Activated CD4-positive, alpha-beta T cell treated with anti-CD3 and anti-CD28 coated beads, Interleukin-2, amount 10 ng/mL, durations not matched to agents 7 days and 5 days (primary cell): Measurements from ENCODE around the gene GOLGA6A. TPM values are rescaled to one million over a fixed set of nuclear protein-coding genes. Genes with fewer than 3 reads are reported as not detected.
"Not testable (repeated sequence)": the region's sequence is repeated elsewhere in the genome, so short reads cannot be mapped to it uniquely, and the experiment has no call there.

Source experiments
- CTCF ChIA-PET: fragments of 350-600 bp; sonication (Branson Sonifier 250); formaldehyde crosslinking; loops from one replicate; lab custom pipeline; 2021; ENCODE audit warnings: antibody characterized with exemption; lab: Charles Lee
- POLR2A ChIA-PET: fragments of 350-600 bp; sonication (Branson Sonifier 250); formaldehyde crosslinking; loops from one replicate; lab custom pipeline; 2021; ENCODE audit warnings: antibody characterized with exemption; lab: Charles Lee
- DNase-seq: peaks from one replicate; pipeline ENCODE4 v3.0.0-alpha.2; 2020
- H3K27ac Mint-ChIP-seq: one replicate; pipeline ENCODE4 v1.8.0; 2021; ENCODE audit warnings: mild to moderate bottlenecking, moderate library complexity, mixed read lengths
- H3K27me3 Mint-ChIP-seq: one replicate; pipeline ENCODE4 v1.8.0; 2021; ENCODE audit warnings: mixed read lengths
- H3K36me3 Mint-ChIP-seq: one replicate; pipeline ENCODE4 v1.8.0; 2021; ENCODE audit warnings: low read depth, mixed read lengths
- H3K4me1 Mint-ChIP-seq: one replicate; pipeline ENCODE4 v1.8.0; 2021; ENCODE audit warnings: mixed read lengths
- H3K4me3 Mint-ChIP-seq: one replicate; pipeline ENCODE4 v1.8.0; 2021; ENCODE audit warnings: mild to moderate bottlenecking, moderate library complexity, mixed read lengths
- H3K9me3 Mint-ChIP-seq: one replicate; pipeline ENCODE4 v1.8.0; 2021; ENCODE audit warnings: mixed read lengths
- total RNA-seq, 2 experiments: library from RNA; stranded (reverse); gene quantifications; one replicate each; pipeline ENCODE4 v1.2.3, GENCODE V29; 2021

The GOLGA6A gene
- total RNA-seq, 2 experiments from 2014 or later = not detected

GRCh38 chr15:74072614-74073337 is 9.6 kb downstream of the GOLGA6A start:
- H3K4me1 Mint-ChIP-seq, H3K27ac Mint-ChIP-seq, H3K4me3 Mint-ChIP-seq, H3K36me3 Mint-ChIP-seq, CTCF ChIA-PET, H3K27me3 Mint-ChIP-seq, POLR2A ChIA-PET, H3K9me3 Mint-ChIP-seq: not testable (repeated sequence)
- peak; percentile 16 for DNase-seq

- DNase-seq, H3K36me3 Mint-ChIP-seq, H3K27ac Mint-ChIP-seq, CTCF ChIA-PET, H3K4me1 Mint-ChIP-seq, H3K4me3 Mint-ChIP-seq, POLR2A ChIA-PET, H3K9me3 Mint-ChIP-seq, H3K27me3 Mint-ChIP-seq: not testable (repeated sequence)
Measured at GRCh38 chr15:74072132-74072531, 10.2 kb downstream of the GOLGA6A start.

- H3K27ac Mint-ChIP-seq, H3K9me3 Mint-ChIP-seq, POLR2A ChIA-PET, H3K27me3 Mint-ChIP-seq, CTCF ChIA-PET, H3K4me1 Mint-ChIP-seq, H3K36me3 Mint-ChIP-seq, H3K4me3 Mint-ChIP-seq, DNase-seq: not testable (repeated sequence)
Measured at GRCh38 chr15:74071645-74072044, 10.7 kb downstream of the GOLGA6A start.

GRCh38 chr15:74065684-74066411 is 16.5 kb downstream of the GOLGA6A start:
- peak; percentile 47 for DNase-seq
- H3K9me3 Mint-ChIP-seq, H3K27ac Mint-ChIP-seq, H3K4me1 Mint-ChIP-seq, CTCF ChIA-PET, H3K4me3 Mint-ChIP-seq, H3K27me3 Mint-ChIP-seq, POLR2A ChIA-PET, H3K36me3 Mint-ChIP-seq: not testable (repeated sequence)

- CTCF ChIA-PET, H3K4me3 Mint-ChIP-seq, H3K36me3 Mint-ChIP-seq, H3K27me3 Mint-ChIP-seq, H3K27ac Mint-ChIP-seq, POLR2A ChIA-PET, H3K9me3 Mint-ChIP-seq: not testable (repeated sequence)
- peak; percentile 3 for DNase-seq
- H3K4me1 Mint-ChIP-seq = peaks cover 14% of the 10 kb centered on the region
Measured at GRCh38 chr15:74064822-74065221, 17.5 kb downstream of the GOLGA6A start.

- H3K27ac Mint-ChIP-seq, DNase-seq, H3K4me3 Mint-ChIP-seq, CTCF ChIA-PET, H3K9me3 Mint-ChIP-seq, H3K36me3 Mint-ChIP-seq, H3K27me3 Mint-ChIP-seq, POLR2A ChIA-PET: not testable (repeated sequence)
- peaks cover 20% of the 10 kb centered on the region for H3K4me1 Mint-ChIP-seq
Measured at GRCh38 chr15:74064183-74064582, 18.2 kb downstream of the GOLGA6A start.

GRCh38 chr15:74063425-74064146 is 18.8 kb downstream of the GOLGA6A start:
- H3K4me1 Mint-ChIP-seq = peaks cover 23% of the 10 kb centered on the region
- H3K4me3 Mint-ChIP-seq, H3K9me3 Mint-ChIP-seq, H3K27ac Mint-ChIP-seq, DNase-seq, H3K36me3 Mint-ChIP-seq, CTCF ChIA-PET, H3K27me3 Mint-ChIP-seq, POLR2A ChIA-PET: not testable (repeated sequence)

- Mint-ChIP-seq H3K27me3 (no peaks in the 10 kb centered on the region), H3K36me3 (no peaks in the 10 kb centered on the region), H3K4me1 (peaks cover 23% of the 10 kb centered on the region), H3K9me3 (no peaks in the 10 kb centered on the region), H3K27ac (no peak overlapping the region), H3K4me3 (no peak overlapping the region)
- POLR2A ChIA-PET = no interaction called here
- CTCF ChIA-PET = no interaction called here
- DNase-seq = peak; percentile 3
Measured at GRCh38 chr15:74062671-74063070, 19.7 kb downstream of the GOLGA6A start.

GRCh38 chr15:74062236-74062635 is 20.1 kb downstream of the GOLGA6A start:
- H3K27me3 Mint-ChIP-seq = no peaks in the 10 kb centered on the region
- POLR2A ChIA-PET = no interaction called here
- H3K4me3 Mint-ChIP-seq = no peak overlapping the region
- CTCF ChIA-PET = no interaction called here
- H3K9me3 Mint-ChIP-seq = no peaks in the 10 kb centered on the region
- peak; percentile 4 for DNase-seq
- peaks cover 23% of the 10 kb centered on the region for H3K4me1 Mint-ChIP-seq
- H3K36me3 Mint-ChIP-seq = no peaks in the 10 kb centered on the region
- H3K27ac Mint-ChIP-seq = no peak overlapping the region

- H3K4me3 Mint-ChIP-seq = no peak overlapping the region
- DNase-seq = no peak
- POLR2A ChIA-PET = no interaction called here
- H3K4me1 Mint-ChIP-seq = peaks cover 23% of the 10 kb centered on the region
- H3K27ac Mint-ChIP-seq = no peak overlapping the region
- CTCF ChIA-PET = no interaction called here
- no peaks in the 10 kb centered on the region for H3K27me3 Mint-ChIP-seq
- no peaks in the 10 kb centered on the region for H3K9me3 Mint-ChIP-seq
- H3K36me3 Mint-ChIP-seq = no peaks in the 10 kb centered on the region
Measured at GRCh38 chr15:74060251-74060650, 22.1 kb downstream of the GOLGA6A start.

- DNase-seq, H3K27me3 Mint-ChIP-seq, H3K27ac Mint-ChIP-seq, POLR2A ChIA-PET, H3K36me3 Mint-ChIP-seq, H3K9me3 Mint-ChIP-seq, H3K4me3 Mint-ChIP-seq: not testable (repeated sequence)
- CTCF ChIA-PET = interaction anchor here (1.1 to 1.5 kb wide), 2 partner anchors 11 to 16 kb away, joined by 3 to 4 read pairs; no protein-coding TSS in a partner anchor
- H3K4me1 Mint-ChIP-seq = peaks cover 26% of the 10 kb centered on the region
Measured at GRCh38 chr15:74059050-74059833, 23.1 kb downstream of the GOLGA6A start.

- H3K27ac Mint-ChIP-seq, POLR2A ChIA-PET, H3K36me3 Mint-ChIP-seq, DNase-seq, H3K9me3 Mint-ChIP-seq, H3K27me3 Mint-ChIP-seq, H3K4me3 Mint-ChIP-seq: not testable (repeated sequence)
- CTCF ChIA-PET = interaction anchor here (0.6 to 1.1 kb wide), 2 partner anchors 50 to 713 kb away, joined by 3 read pairs; no protein-coding TSS in a partner anchor
- H3K4me1 Mint-ChIP-seq = peaks cover 34% of the 10 kb centered on the region
Measured at GRCh38 chr15:74056330-74056729, 26.0 kb downstream of the GOLGA6A start.
